Stimulated activated naive CD8-positive, alpha-beta T cell treated with anti-CD3 and anti-CD28 coated beads, Interleukin-15, amount 100 ng/mL, for 72 hours (primary cell): ENCODE data around the gene SEMA6A.
A peak's percentile ranks its signal among the peaks of the same experiment; 100 is the strongest.

Experiments used
- ATAC-seq: fragments of 150-1000 bp; cut with Tn5 transposase; 2 replicates; pipeline ENCODE4 v1.10.0; 2021; ENCODE audit warnings: mild to moderate bottlenecking, moderate library complexity
- DNase-seq, 2 donors: peaks; one replicate each; pipeline ENCODE4 v3.0.0; 2021 to 2022
- H3K27ac Mint-ChIP-seq, 2 donors: one replicate each; pipeline ENCODE4 v1.8.0; 2022; ENCODE audit warnings: mild to moderate bottlenecking in 2 of 2, mixed read lengths in 2 of 2, moderate library complexity in 2 of 2
- H3K27me3 Mint-ChIP-seq: one replicate; pipeline ENCODE4 v1.8.0; 2022; ENCODE audit warnings: mixed read lengths
- H3K4me1 Mint-ChIP-seq: one replicate; pipeline ENCODE4 v1.8.0; 2022; ENCODE audit warnings: mild to moderate bottlenecking, mixed read lengths
- H3K4me3 Mint-ChIP-seq, 2 donors: one replicate each; pipeline ENCODE4 v1.8.0; 2022; ENCODE audit warnings: mild to moderate bottlenecking in 2 of 2, mixed read lengths in 2 of 2, moderate library complexity in 1 of 2
- H3K9me3 Mint-ChIP-seq, 2 donors: one replicate each; pipeline ENCODE4 v1.8.0; 2022; ENCODE audit warnings: mixed read lengths in 2 of 2

The SEMA6A gene, protein sequence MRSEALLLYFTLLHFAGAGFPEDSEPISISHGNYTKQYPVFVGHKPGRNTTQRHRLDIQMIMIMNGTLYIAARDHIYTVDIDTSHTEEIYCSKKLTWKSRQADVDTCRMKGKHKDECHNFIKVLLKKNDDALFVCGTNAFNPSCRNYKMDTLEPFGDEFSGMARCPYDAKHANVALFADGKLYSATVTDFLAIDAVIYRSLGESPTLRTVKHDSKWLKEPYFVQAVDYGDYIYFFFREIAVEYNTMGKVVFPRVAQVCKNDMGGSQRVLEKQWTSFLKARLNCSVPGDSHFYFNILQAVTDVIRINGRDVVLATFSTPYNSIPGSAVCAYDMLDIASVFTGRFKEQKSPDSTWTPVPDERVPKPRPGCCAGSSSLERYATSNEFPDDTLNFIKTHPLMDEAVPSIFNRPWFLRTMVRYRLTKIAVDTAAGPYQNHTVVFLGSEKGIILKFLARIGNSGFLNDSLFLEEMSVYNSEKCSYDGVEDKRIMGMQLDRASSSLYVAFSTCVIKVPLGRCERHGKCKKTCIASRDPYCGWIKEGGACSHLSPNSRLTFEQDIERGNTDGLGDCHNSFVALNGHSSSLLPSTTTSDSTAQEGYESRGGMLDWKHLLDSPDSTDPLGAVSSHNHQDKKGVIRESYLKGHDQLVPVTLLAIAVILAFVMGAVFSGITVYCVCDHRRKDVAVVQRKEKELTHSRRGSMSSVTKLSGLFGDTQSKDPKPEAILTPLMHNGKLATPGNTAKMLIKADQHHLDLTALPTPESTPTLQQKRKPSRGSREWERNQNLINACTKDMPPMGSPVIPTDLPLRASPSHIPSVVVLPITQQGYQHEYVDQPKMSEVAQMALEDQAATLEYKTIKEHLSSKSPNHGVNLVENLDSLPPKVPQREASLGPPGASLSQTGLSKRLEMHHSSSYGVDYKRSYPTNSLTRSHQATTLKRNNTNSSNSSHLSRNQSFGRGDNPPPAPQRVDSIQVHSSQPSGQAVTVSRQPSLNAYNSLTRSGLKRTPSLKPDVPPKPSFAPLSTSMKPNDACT

DNA sequence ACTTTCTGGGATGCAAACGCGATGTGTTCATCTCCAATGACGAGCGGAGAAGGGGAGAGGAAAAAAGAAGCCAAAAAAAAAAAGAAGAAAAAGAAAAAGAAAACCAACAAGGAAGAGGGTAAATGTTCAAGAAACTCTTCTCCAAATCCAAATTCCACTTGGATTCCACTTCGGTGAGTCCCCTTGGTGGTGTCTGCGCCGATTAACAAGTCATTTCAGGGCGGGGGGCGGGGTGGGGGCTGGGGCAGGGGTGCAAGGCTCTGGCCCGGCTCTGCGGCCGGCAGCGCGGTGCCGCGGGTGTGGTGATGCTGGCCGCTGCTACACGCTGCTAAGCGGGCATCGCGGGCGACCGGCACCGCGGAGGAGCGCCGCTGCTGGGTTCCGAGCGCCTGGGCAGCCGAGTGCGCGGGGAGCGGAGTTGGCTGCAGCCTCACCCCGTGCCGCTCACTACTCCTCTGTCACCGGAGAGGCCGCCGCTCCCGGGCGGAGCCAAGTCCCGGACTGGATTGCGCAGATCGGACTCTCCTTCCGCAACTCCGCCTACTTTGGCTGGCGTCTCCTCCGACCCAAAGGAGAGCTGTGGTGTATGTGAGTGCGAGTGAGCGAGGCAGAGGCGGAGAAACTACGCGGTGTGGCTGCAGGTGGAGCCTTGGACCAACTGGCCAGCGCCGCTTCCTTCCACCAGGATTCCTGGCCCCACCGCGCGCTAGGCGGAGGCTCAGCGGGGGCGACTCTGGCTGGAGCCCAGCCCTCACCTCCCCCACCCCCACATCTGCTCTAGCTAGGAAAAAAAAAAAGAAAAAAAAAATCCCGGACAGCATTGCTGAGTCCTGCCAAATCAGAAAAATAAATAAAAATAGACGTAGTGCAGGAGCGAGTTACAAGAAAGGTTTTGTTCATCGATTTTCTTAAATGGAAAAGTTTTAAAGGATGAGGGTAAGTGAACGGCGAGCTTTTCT, at the start of gene SEMA6A:
Gene SEMA6A, minus strand, starts transcription at position 457 of the 959 bp plus-strand sequence. CDS start 69,879 bp downstream, outside the sequence.
- peak; percentile 72 to 81 for DNase-seq
- ATAC-seq, result peak; percentile 68
- peak within 1 kb of the TSS; percentile 89 to 97 for H3K4me3 Mint-ChIP-seq
- H3K4me1 Mint-ChIP-seq, result peaks cover 54% of the 10 kb centered on the region
- H3K9me3 Mint-ChIP-seq, result no peaks in the 10 kb centered on the region
- peak within 1 kb of the TSS; percentile 15 to 19 for H3K27ac Mint-ChIP-seq
- peaks cover 100% of the 10 kb centered on the region for H3K27me3 Mint-ChIP-seq

GRCh38 chr5:116622375-116623050, 47.9 kb upstream of the SEMA6A start:
- H3K27me3 Mint-ChIP-seq, result peaks cover 16% of the 10 kb centered on the region

GRCh38 chr5:116621599-116621998, 47.0 kb upstream of the SEMA6A start:
- no peak overlapping the region for H3K27ac Mint-ChIP-seq
- peaks cover 16% of the 10 kb centered on the region for H3K27me3 Mint-ChIP-seq
- DNase-seq (no peak), ATAC-seq (no peak)
- H3K9me3 Mint-ChIP-seq, result no peaks in the 10 kb centered on the region
- H3K4me1 Mint-ChIP-seq, result no peaks in the 10 kb centered on the region
- H3K4me3 Mint-ChIP-seq, result no peak overlapping the region

More at GRCh38 chr5:116622375-116623050, 47.9 kb upstream of the SEMA6A start:
- H3K4me3 Mint-ChIP-seq, result no peak overlapping the region
- H3K27ac Mint-ChIP-seq, result no peak overlapping the region
- no peak for ATAC-seq
- H3K4me1 Mint-ChIP-seq, result no peaks in the 10 kb centered on the region
- DNase-seq, result no peak
- H3K9me3 Mint-ChIP-seq, result no peaks in the 10 kb centered on the region

DNA sequence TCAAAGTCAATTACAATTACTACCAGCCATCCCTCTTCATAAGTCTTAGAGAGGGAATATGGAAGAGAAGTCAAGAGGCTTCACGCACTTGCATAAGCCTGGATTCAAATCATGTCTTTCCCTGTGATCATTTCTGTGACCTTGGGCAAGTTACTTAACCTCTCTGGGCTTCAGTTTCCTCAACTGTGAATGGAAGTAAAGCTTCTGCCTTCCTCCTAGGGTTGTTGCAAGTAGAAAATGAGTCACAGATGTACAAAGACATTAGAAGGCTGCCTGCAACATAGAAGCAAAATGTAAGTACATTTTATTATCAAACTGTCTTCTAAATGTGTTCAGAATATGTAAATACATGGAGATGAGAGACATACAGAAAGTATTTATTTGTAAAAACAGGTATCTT, 42.3 kb upstream of the SEMA6A start:
- H3K27ac Mint-ChIP-seq, result no peak overlapping the region
- no peak for ATAC-seq
- DNase-seq, result no peak
- no peaks in the 10 kb centered on the region for H3K4me1 Mint-ChIP-seq
- peaks cover 8% of the 10 kb centered on the region for H3K27me3 Mint-ChIP-seq
- H3K4me3 Mint-ChIP-seq, result no peak overlapping the region
- H3K9me3 Mint-ChIP-seq, result no peaks in the 10 kb centered on the region

DNA sequence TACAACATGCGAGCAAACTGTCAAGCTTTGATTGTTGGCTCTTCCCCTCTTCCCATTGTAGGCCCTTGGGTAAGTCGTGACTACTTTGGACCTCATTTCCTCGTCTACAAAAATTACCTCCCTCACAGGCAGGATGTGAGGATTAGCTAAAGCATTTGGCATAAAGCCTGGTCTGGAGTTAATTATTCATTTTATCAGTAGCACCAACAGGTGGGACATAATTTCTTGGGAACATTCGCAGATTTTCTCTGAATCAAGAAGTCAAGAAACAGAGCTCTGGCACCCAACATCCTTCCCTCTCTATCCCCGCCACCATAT, 39.9 kb upstream of the SEMA6A start:
- Mint-ChIP-seq H3K27ac (no peak overlapping the region), H3K9me3 (no peaks in the 10 kb centered on the region)
- ATAC-seq, result no peak

DNA sequence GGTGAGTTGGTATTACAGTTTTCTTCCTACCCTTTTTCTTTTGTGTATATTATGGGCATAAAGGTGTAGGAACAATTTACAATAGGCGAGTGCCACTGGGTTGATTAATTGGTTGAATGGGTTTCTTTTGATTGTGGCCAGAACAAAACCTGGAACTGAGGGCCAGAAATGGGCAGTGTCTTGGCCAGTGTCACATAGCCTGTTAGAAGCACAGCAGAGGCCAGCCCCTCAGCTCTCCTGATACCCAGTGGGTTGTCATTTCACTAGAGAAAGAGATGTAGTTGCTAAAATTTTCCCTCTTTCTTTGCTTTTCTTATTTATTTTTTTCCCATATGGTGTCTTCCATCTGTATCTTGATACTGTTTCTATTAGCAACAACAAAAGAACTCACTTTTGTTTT, 38.8 kb upstream of the SEMA6A start:
- Mint-ChIP-seq H3K4me1 (no peaks in the 10 kb centered on the region), H3K27ac (no peak overlapping the region), H3K9me3 (no peaks in the 10 kb centered on the region), H3K27me3 (peaks cover 8% of the 10 kb centered on the region), H3K4me3 (no peak overlapping the region)
- no peak for DNase-seq
- ATAC-seq, result no peak

More for the DNA sequence above, 39.9 kb upstream of the SEMA6A start:
- no peaks in the 10 kb centered on the region for H3K4me1 Mint-ChIP-seq
- H3K4me3 Mint-ChIP-seq, result no peak overlapping the region
- no peak for DNase-seq
- peaks cover 8% of the 10 kb centered on the region for H3K27me3 Mint-ChIP-seq

DNA sequence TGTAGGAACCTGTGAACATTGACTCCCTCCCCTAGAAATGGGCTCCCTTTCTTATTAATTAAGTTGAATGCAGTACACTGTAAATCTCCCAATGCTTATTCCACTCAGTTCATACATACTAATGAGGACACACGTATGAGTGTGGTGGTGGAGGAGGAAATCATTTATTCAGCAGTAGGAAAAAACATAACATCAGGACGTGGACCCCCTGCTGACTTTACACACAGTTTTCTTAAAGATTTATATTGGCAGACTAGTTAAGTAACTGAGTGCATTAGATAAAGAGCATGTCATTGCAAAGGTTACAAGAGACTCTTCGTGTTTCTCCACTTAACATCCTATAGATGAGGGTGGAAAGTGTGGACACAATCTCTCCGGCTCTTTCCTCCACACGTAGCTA, 37.8 kb upstream of the SEMA6A start:
- no peak overlapping the region for H3K4me3 Mint-ChIP-seq
- no peaks in the 10 kb centered on the region for H3K9me3 Mint-ChIP-seq
- H3K27ac Mint-ChIP-seq, result no peak overlapping the region
- no peak for ATAC-seq
- H3K27me3 Mint-ChIP-seq, result peaks cover 8% of the 10 kb centered on the region
- no peak for DNase-seq
- no peaks in the 10 kb centered on the region for H3K4me1 Mint-ChIP-seq

DNA sequence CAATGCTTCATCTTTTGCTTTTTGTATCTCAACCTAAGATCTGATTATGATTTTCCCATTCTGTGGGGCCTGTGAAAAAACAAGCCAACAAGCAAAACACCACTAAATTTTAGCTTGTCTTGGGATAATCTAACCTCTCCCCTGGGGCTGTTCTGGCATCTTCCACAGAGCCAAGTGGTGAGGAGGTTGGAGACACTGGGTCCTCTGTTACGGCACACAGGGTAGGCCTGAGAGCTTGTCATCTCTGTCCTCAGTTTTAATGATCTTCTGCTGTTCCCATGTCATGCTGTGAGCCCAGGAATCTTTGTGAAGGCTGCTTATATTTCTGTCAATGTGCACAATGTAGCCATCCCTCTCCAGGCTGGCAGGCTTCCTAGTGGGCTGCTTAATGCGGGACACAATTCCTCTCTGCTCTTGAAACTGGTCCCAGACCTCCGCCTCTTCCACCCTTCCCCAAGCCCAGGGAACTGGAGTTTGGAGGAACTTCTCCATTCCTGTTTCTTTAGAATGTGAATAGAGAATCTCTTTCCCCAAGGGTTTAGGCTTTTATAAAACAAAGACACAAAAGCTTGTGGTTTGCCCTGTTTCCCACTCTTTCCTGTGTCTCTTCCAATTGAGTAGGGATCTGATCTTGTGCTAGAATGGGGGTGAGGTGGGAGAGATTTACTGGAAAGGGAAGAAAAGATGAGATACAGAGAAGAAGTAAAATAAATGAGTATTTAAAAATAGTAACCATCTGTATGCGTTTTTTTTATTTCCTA, 30.9 kb upstream of the SEMA6A start:
- H3K27ac Mint-ChIP-seq, result no peak overlapping the region
- H3K4me1 Mint-ChIP-seq, result no peaks in the 10 kb centered on the region
- H3K4me3 Mint-ChIP-seq, result no peak overlapping the region
- no peak for ATAC-seq
- peaks cover 16% of the 10 kb centered on the region for H3K27me3 Mint-ChIP-seq
- DNase-seq, result no peak
- H3K9me3 Mint-ChIP-seq, result no peaks in the 10 kb centered on the region

- Mint-ChIP-seq H3K4me3 (no peak overlapping the region), H3K27me3 (peaks cover 23% of the 10 kb centered on the region), H3K9me3 (no peaks in the 10 kb centered on the region), H3K27ac (no peak overlapping the region), H3K4me1 (no peaks in the 10 kb centered on the region)
- no peak for DNase-seq
- no peak for ATAC-seq
Observed at GRCh38 chr5:116604805-116605204, 30.2 kb upstream of the SEMA6A start.

DNA sequence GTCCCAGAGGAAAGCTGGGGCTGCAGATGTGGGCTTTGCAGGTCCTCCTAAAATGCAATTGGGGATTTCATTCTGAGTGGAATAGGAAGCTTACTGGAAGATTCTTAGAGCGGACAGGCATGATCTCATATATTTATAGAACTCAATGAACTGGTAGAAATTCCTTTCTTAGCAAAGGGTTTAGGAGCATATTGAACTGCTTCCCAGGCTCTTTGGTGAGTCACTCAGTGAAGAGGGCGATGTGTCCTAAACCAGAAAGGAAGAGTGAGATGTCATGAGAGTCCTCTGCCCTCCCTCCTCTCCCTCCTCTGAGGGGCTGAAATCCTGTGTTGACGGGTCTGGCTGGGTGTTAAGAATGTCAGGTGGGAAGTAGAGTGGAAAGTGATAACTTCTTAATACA, 26.3 kb upstream of the SEMA6A start:
- Mint-ChIP-seq H3K27ac (peak overlapping the region in 1 of 2 donors; percentile 31), H3K4me1 (no peaks in the 10 kb centered on the region), H3K4me3 (no peak overlapping the region), H3K27me3 (peaks cover 26% of the 10 kb centered on the region), H3K9me3 (no peaks in the 10 kb centered on the region)
- DNase-seq, result no peak
- no peak for ATAC-seq

- no peak overlapping the region for H3K27ac Mint-ChIP-seq
- H3K4me1 Mint-ChIP-seq, result no peaks in the 10 kb centered on the region
- no peaks in the 10 kb centered on the region for H3K9me3 Mint-ChIP-seq
- no peak overlapping the region for H3K4me3 Mint-ChIP-seq
- peaks cover 16% of the 10 kb centered on the region for H3K27me3 Mint-ChIP-seq
- no peak for ATAC-seq
- no peak for DNase-seq
Observed at GRCh38 chr5:116598911-116599310, 24.3 kb upstream of the SEMA6A start.

DNA sequence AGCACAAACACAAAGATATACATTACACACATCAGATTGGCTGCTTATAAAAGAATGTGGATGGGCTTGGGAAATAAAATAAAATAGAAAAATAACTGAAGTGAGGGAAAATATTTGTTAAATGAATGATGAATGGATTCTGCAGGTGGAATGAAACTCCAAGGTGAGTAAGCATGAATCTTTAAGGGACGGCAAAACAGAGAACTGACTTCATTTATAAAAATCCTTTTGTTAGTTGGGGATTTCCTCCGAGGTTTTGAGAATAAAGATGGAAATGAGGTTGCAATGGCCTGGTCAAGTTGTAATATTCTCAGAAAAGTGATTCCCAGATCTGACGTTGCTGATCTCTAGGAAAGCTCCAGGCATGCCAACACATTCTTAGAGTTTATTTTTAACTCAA, 20.9 kb upstream of the SEMA6A start:
- ATAC-seq (no peak), DNase-seq (no peak)
- Mint-ChIP-seq H3K27me3 (peaks cover 10% of the 10 kb centered on the region), H3K4me1 (no peaks in the 10 kb centered on the region), H3K4me3 (no peak overlapping the region), H3K9me3 (peaks cover 0 to 8% of the 10 kb centered on the region in 2 donors), H3K27ac (no peak overlapping the region)

- ATAC-seq, result no peak
- Mint-ChIP-seq H3K4me3 (no peak overlapping the region), H3K27me3 (no peaks in the 10 kb centered on the region), H3K4me1 (no peaks in the 10 kb centered on the region), H3K27ac (no peak overlapping the region), H3K9me3 (peaks cover 0 to 8% of the 10 kb centered on the region in 2 donors)
- no peak for DNase-seq
Observed at GRCh38 chr5:116593340-116593739, 18.7 kb upstream of the SEMA6A start.

DNA sequence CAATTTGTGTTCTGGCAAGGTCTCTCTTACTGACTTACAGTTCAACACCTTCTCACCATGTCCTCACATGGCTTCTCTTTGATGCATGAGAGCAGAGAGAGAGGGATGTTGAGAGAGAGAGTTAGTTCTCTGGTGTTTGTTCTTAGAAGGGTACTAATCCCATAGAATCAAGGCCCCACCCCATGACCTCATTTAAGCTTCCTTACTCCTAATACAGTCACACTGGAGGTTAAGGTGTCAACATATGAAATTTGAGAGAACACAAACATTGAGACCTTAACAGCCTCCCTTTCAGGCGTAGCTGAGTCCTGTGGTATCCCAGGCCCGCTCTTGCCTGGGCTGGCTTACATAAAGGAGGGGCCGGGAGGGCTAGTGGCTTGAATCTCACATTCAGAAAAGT, 10.6 kb upstream of the SEMA6A start:
- Mint-ChIP-seq H3K27me3 (peaks cover 41% of the 10 kb centered on the region), H3K9me3 (no peaks in the 10 kb centered on the region), H3K4me3 (no peak overlapping the region), H3K27ac (no peak overlapping the region), H3K4me1 (peaks cover 5% of the 10 kb centered on the region)
- ATAC-seq, result no peak
- no peak for DNase-seq
